Measurements from ENCODE around the gene TRIM43.
"Not testable (repeated sequence)": the region's sequence is repeated elsewhere in the genome, so short reads cannot be mapped to it uniquely, and the experiment has no call there.

Gene TRIM43

DNA sequence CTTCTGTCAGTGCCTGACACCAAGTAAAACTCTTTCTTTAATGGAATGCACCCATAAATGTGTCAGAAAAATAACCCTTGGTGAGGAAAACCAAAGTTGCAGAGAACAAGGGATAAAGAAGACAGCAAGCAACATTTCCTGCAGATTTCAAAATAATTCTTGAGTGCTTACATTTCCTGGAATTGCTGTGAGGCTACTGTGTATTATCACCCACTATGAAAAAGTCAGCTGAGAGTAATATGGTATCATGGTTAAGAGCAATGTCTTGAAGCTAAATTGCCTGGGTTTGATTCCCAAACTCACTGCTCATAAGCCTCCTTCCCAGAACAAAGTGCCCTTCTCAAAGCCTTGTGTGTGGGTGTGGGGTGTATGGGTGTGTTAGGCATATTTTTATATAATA is 10.3 kb downstream of the TRIM43 start:
- DNase-seq; ATAC-seq (replicated peaks); H3K27ac Mint-ChIP-seq; H3K36me3 Mint-ChIP-seq (ENCODE audit: insufficient read depth); H3K9me3 Mint-ChIP-seq; H3K4me1 Mint-ChIP-seq (ENCODE audit: low read depth in 2 of 2); H3K4me3 Mint-ChIP-seq; H3K27me3 Mint-ChIP-seq: not testable (repeated sequence)

DNA sequence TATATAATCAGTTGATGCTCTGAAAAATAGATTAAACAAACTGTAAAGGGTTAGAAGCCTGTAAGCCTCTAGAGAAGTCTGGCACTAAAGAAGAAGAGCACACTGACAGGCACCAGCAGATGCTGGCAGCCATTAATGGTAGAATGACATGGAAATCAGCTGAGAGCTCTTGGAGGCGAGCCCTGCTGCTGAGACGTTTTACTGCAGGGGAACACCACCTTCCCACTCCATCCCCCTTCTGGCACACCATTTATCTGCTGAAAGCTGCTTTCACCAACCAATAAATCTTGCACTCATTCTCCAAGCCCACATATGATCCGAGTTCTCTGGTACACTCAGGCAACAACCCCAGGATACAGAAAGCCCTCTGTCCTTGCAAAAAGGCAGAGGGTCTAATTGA is 16.6 kb downstream of the TRIM43 start:
- H3K27ac Mint-ChIP-seq; H3K36me3 Mint-ChIP-seq (ENCODE audit: insufficient read depth); H3K9me3 Mint-ChIP-seq; H3K27me3 Mint-ChIP-seq; H3K4me1 Mint-ChIP-seq (ENCODE audit: low read depth in 2 of 2); DNase-seq; ATAC-seq (replicated peaks); H3K4me3 Mint-ChIP-seq: not testable (repeated sequence)

DNA sequence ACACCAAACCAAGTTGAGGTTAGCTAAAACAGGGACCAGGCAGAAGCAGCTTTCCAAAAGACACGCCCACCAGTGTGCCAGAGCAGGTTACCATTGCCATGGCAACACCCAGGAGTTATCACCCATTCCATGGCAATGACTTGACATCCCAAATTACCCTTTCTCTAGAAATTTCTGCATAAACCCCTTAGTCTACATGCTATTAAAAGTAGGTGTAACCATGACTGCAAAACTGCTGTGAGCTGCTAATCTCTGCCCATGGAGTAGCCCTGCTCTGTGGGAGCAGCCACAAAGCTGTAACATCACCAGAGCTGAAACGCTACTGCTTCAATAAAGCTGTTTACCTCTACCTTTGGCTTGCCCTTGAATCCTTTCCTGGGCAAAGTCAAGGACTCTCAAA is 18.0 kb downstream of the TRIM43 start:
- H3K27ac Mint-ChIP-seq; ATAC-seq (replicated peaks); H3K4me3 Mint-ChIP-seq; H3K27me3 Mint-ChIP-seq; H3K36me3 Mint-ChIP-seq (ENCODE audit: insufficient read depth); H3K4me1 Mint-ChIP-seq (ENCODE audit: low read depth in 2 of 2); DNase-seq; H3K9me3 Mint-ChIP-seq: not testable (repeated sequence)

DNA sequence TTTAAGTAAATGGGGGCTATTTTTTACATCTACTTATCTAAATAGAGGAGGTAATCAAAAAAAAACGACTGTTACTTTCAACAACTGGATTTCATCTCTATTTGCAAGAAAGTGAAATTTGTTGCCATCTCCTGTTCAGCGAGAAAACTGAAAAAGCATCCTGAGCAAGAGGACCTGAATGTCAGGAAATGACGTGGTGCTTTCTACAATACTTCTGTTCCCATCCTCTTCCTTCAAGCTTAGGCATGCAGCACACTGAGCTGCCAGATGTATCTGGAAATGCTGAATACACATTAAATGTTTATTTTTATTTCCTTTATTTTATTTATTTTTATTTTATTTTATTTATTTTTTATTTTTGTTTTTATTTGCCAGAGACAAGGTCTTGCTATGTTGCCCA is 21.2 kb downstream of the TRIM43 start:
- not testable (repeated sequence) for H3K27me3 Mint-ChIP-seq; H3K36me3 Mint-ChIP-seq (ENCODE audit: insufficient read depth); H3K4me1 Mint-ChIP-seq (ENCODE audit: low read depth in 2 of 2); H3K4me3 Mint-ChIP-seq; DNase-seq; H3K27ac Mint-ChIP-seq; ATAC-seq (replicated peaks); H3K9me3 Mint-ChIP-seq

DNA sequence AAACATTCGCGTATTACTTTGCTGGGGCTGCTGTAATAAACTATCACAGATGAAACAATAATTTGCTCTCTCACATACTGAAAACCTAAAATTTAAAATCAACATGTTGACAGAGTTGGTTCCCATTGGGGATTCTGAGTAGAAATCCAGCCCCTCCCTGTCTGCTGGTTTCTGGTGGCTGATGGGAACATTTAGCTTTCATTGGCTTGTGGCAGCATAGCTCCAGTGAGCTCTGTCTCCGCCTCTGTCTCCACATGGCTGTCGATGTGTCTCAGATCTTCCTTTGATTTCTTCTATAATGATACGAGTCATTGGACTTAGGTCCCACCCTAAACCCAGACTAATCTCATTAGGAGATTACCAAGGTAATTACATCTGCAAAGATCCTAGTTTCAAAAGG is 30.9 kb downstream of the TRIM43 start:
- H3K36me3 Mint-ChIP-seq (ENCODE audit: insufficient read depth); DNase-seq; H3K27ac Mint-ChIP-seq; ATAC-seq (replicated peaks); H3K9me3 Mint-ChIP-seq; H3K4me3 Mint-ChIP-seq; H3K27me3 Mint-ChIP-seq; H3K4me1 Mint-ChIP-seq (ENCODE audit: low read depth in 2 of 2): not testable (repeated sequence)

DNA sequence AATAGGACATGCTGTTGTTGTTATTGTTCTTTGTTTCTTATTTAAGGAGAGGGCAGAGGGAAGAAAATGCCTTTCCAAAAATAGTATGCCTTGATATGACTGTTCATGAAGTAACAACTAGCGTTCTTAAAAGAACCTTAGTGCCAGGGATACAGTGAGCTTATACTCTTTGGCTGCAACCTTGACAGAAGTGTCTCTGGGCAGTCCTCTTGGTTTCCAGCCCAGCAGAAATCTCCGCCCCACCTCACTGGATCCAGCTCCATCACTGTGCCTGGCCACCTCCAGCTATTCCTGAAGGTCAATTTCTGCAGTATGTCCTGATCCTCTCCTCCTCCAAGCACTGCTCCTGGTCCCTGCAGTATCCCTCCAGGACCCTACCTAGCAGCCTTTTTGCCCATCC is 39.2 kb downstream of the TRIM43 start:
- not testable (repeated sequence) for DNase-seq; H3K4me1 Mint-ChIP-seq (ENCODE audit: low read depth in 2 of 2); H3K27ac Mint-ChIP-seq; H3K4me3 Mint-ChIP-seq; H3K36me3 Mint-ChIP-seq (ENCODE audit: insufficient read depth); H3K9me3 Mint-ChIP-seq; H3K27me3 Mint-ChIP-seq; ATAC-seq (replicated peaks)

DNA sequence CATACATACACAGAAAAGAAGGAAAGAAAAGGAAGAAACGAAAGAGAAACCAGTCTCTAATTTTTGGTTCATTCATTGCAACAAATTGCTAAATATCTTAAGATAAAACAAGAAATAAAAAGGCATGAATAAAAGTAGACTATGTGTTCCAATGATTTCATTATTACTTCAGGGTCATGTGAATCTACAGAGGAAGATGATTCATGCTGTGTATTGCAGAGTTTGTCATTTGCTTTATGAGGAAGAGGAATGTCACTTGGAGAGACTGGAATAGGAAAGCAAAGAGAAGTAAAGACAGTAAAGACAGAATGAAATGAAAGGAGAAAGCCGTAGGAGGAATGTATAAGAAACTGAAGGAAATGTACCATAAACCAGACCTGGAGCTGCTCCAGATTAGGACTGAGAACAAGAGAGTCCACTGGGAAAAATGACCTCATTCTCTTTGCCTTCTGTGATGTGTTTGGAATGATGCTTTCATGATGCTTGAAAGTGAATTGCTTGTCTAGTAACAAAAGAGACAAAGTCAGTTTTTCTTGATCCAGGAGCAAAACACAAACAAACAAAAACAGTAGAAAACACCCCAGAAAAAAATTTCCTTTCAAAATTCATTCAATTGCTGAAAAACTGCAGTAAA is 41.9 kb downstream of the TRIM43 start:
- H3K9me3 Mint-ChIP-seq; H3K4me3 Mint-ChIP-seq; ATAC-seq (replicated peaks); H3K27me3 Mint-ChIP-seq; H3K27ac Mint-ChIP-seq; DNase-seq; H3K4me1 Mint-ChIP-seq (ENCODE audit: low read depth in 2 of 2); H3K36me3 Mint-ChIP-seq (ENCODE audit: insufficient read depth): not testable (repeated sequence)

DNA sequence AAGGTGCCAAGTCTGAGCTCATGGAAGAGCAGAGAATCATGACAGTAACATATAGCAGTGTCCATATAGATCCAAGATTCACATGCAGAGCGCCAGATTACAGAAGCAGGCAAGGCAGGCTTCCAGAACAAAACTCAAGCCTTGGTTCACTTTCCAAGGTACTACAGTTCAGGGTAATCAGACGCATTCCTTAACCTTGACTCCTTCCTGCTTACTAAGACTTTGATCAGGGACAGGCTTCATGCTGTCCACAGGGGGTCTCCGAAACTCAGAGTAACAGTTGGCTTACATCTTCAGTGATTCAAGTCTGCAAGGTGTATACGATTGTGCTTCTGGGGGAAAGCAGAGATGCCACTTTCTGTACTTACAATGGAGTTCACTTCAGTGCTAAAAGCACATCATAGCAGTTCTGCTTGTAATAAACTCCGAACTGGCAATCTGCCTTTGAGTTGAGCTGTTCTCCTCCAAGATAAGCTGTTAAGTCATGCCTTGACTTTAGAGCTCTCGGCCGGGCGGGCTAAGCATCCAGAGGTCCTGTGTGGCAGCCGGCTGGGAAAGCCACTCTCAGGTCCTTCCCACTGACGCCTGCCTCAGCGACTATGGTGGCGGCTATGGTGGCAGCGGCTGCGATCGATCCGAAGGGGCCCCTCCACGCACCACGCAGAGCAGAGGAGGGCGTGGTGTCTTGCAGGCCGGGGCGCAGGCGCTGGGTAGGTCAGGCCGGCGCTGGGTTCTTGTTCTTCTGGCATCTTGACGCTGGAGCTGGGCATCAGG is 48.9 kb downstream of the TRIM43 start:
- not testable (repeated sequence) for DNase-seq; H3K4me3 Mint-ChIP-seq; H3K27me3 Mint-ChIP-seq; ATAC-seq (replicated peaks); H3K4me1 Mint-ChIP-seq (ENCODE audit: low read depth in 2 of 2); H3K27ac Mint-ChIP-seq; H3K9me3 Mint-ChIP-seq; H3K36me3 Mint-ChIP-seq (ENCODE audit: insufficient read depth)

DNA sequence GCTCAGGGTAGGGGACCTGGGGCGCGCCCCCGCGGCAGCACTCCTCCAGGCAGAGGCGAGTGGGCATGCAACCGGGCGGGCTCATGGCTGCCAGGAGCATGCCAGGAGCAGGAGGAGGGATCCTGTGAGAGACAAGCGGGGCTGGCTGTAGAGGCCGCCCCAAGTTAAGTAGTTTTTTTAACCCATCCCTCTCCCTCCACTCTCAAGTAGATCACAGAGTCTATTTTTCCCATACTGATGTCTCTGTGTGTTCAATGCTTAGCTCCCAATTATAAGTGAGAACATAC is 49.4 kb downstream of the TRIM43 start:
- not testable (repeated sequence) for DNase-seq; H3K27ac Mint-ChIP-seq; H3K9me3 Mint-ChIP-seq; H3K27me3 Mint-ChIP-seq; H3K4me1 Mint-ChIP-seq (ENCODE audit: low read depth in 2 of 2); H3K36me3 Mint-ChIP-seq (ENCODE audit: insufficient read depth); ATAC-seq (replicated peaks); H3K4me3 Mint-ChIP-seq

DNA sequence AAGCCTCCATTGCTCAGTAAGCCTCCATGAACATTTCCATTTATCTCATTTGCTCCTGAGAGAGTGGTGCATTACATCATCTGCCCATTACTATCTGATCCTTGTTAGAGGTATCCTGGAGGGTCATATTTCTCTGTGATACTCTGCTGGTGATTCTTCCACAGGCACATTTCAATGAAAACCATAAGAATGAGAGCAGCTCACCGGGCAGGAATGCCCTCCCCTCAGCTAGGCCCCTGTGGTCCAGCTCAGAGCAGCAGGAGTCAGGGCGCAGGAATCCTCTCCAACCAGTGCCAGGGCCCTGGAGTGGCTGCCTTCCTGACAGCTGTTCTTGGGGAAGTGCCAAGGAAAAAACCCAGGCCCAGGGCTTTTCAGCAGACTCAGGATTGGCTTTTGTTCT is 50.0 kb downstream of the TRIM43 start:
- DNase-seq; H3K36me3 Mint-ChIP-seq (ENCODE audit: insufficient read depth); H3K9me3 Mint-ChIP-seq; H3K4me1 Mint-ChIP-seq (ENCODE audit: low read depth in 2 of 2); H3K27ac Mint-ChIP-seq; H3K27me3 Mint-ChIP-seq; ATAC-seq (replicated peaks); H3K4me3 Mint-ChIP-seq: not testable (repeated sequence)

DNA sequence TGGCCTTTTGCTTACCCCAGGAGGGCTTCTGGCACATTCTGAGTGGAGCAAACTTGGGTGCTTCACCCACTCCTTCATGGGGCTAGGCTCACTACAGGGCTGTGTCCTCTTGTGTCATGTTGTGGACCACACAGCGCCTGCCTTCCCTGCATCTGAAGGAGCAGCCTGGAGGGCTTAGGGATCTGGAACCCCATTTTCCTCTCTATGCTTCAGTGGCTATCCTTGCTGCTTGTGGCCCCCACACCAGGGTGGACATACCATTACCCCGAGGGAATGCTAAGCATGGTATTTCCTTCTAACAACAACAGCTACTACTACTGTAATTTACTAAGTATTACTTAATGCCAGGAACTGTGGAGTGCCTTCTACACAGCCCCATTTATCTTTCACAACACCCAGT is 50.6 kb downstream of the TRIM43 start:
- H3K9me3 Mint-ChIP-seq; H3K27ac Mint-ChIP-seq; ATAC-seq (replicated peaks); DNase-seq; H3K27me3 Mint-ChIP-seq; H3K4me3 Mint-ChIP-seq; H3K4me1 Mint-ChIP-seq (ENCODE audit: low read depth in 2 of 2); H3K36me3 Mint-ChIP-seq (ENCODE audit: insufficient read depth): not testable (repeated sequence)

DNA sequence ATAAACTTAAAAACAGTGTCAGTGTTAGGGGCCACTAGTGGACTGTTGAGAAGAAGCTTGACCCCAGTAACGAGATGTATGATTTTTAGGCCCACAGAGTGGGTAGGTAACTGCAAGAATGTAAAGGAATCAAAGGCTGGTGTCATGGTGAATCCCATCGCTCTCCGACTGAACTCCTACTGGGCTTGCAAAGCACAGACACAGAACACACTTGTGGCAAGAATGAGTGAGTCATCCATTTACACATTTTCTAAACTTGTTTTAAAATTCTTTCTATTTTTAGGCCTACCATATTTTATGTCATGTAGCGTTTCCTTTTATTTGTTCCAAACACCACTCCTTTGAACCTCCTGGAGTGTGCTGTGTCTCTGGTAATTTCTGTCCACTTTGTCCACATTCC is 51.1 kb downstream of the TRIM43 start:
- not testable (repeated sequence) for H3K4me3 Mint-ChIP-seq; H3K4me1 Mint-ChIP-seq (ENCODE audit: low read depth in 2 of 2); H3K27ac Mint-ChIP-seq; DNase-seq; H3K36me3 Mint-ChIP-seq (ENCODE audit: insufficient read depth); ATAC-seq (replicated peaks); H3K9me3 Mint-ChIP-seq; H3K27me3 Mint-ChIP-seq

DNA sequence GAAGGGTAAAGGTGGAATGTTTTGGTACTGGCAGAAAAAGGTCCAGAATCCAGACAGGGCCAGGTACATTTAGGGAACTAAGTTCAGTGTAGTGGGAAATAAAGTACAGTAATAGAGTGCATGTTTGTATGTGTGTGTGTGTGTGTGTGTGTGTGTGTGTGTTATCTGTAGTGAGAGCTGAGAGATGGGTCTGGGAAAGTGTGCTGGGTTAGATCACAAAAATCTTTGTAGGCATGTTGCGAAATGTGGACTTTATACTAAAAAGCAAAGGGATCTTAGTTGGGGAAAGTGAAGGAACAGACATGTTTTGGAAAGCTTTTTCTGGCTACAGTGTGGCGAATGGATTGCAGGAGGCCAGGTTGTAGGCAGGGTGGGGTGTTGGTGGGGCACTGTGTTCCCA is 53.5 kb downstream of the TRIM43 start:
- H3K27ac Mint-ChIP-seq; H3K9me3 Mint-ChIP-seq; ATAC-seq (replicated peaks); H3K4me3 Mint-ChIP-seq; DNase-seq; H3K36me3 Mint-ChIP-seq (ENCODE audit: insufficient read depth); H3K27me3 Mint-ChIP-seq; H3K4me1 Mint-ChIP-seq (ENCODE audit: low read depth in 2 of 2): not testable (repeated sequence)

DNA sequence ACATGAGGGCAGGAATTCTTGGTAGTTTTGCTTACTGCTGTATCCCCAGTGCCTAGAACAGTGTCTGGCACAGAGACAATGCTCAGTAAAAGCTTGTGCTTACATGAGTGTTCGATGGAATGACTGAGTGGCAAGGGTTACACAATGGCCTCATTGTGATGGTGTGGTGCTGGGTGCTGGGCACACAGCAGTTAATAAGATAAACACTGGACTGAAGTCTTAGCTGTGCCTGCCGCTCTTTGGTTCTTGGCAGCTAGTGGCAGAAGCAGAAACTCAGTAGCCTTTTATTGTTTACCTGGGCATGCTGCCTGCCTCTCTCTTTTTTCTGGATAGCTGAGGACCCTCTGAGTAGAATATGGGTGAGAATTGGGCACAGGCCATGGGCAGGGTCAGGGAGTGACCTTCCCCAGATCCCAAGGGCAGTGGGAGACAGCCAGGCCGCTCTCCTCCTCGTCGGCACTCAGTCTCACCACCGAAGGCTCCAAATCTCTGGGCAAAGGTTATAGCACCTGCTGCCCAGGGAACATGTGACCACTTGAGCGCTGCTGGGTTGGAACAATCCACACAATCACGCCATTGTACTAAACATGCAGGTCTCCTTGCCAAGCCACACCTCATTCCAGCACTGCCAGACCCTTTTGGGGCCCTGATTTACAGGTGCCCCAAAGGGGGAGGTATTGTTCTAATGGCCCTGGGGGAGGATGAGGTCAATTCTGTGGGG is 54.6 kb downstream of the TRIM43 start:
- H3K36me3 Mint-ChIP-seq (ENCODE audit: insufficient read depth); H3K27me3 Mint-ChIP-seq; H3K9me3 Mint-ChIP-seq; H3K4me3 Mint-ChIP-seq; ATAC-seq (replicated peaks); H3K4me1 Mint-ChIP-seq (ENCODE audit: low read depth in 2 of 2); DNase-seq; H3K27ac Mint-ChIP-seq: not testable (repeated sequence)

Data from effector memory CD8-positive, alpha-beta T cell (primary cell).